GM19467 (cell line): Measurements from ENCODE around the gene CCER1.
A peak's percentile ranks its signal among the peaks of the same experiment; 100 is the strongest.
"Not testable (repeated sequence)": the region's sequence is repeated elsewhere in the genome, so short reads cannot be mapped to it uniquely, and the experiment has no call there.

Experiments used
- ATAC-seq: cut with Tn5 transposase; IDR thresholded peaks from one replicate; pipeline ENCODE4 v1.9.1; 2021; ENCODE audit warnings: mild to moderate bottlenecking, moderate library complexity; ENCODE audit not compliant: unreplicated experiment

CCER1 gene

GRCh38 chr12:90954921-90955320, at the start of gene CCER1:
TSS of gene CCER1 (minus strand) at chr12:90955176. CDS start at chr12:90954742, 434 bp downstream.
- ATAC-seq, result no peak

- ATAC-seq, result no peak
Measured at GRCh38 chr12:91003737-91004136, 48.8 kb upstream of the CCER1 start.

GRCh38 chr12:91001306-91001705, 46.3 kb upstream of the CCER1 start:
- no peak for ATAC-seq

- no peak for ATAC-seq
Measured at GRCh38 chr12:90999966-91000365, 45.0 kb upstream of the CCER1 start.

- no peak for ATAC-seq
Measured at GRCh38 chr12:90999527-90999926, 44.6 kb upstream of the CCER1 start.

- ATAC-seq, result no peak
Measured at GRCh38 chr12:90995010-90995409, 40.0 kb upstream of the CCER1 start.

GRCh38 chr12:90991952-90992465, 37.0 kb upstream of the CCER1 start:
- ATAC-seq, result no peak

- no peak for ATAC-seq
Measured at GRCh38 chr12:90990611-90991010, 35.6 kb upstream of the CCER1 start.

GRCh38 chr12:90989686-90990111, 34.7 kb upstream of the CCER1 start:
- ATAC-seq, result no peak

GRCh38 chr12:90987520-90987919, 32.5 kb upstream of the CCER1 start:
- ATAC-seq, result peak; percentile 74

- no peak for ATAC-seq
Measured at GRCh38 chr12:90987101-90987500, 32.1 kb upstream of the CCER1 start.

GRCh38 chr12:90985331-90985730, 30.4 kb upstream of the CCER1 start:
- ATAC-seq, result not testable (repeated sequence)

GRCh38 chr12:90984114-90984513, 29.1 kb upstream of the CCER1 start:
- no peak for ATAC-seq

GRCh38 chr12:90982170-90982569, 27.2 kb upstream of the CCER1 start:
- ATAC-seq, result no peak

- no peak for ATAC-seq
Measured at GRCh38 chr12:90979951-90980350, 25.0 kb upstream of the CCER1 start.

GRCh38 chr12:90979019-90979418, 24.0 kb upstream of the CCER1 start:
- ATAC-seq, result no peak

GRCh38 chr12:90978117-90978770, 23.3 kb upstream of the CCER1 start:
- ATAC-seq, result peak; percentile 86

GRCh38 chr12:90977224-90977623, 22.2 kb upstream of the CCER1 start:
- no peak for ATAC-seq

GRCh38 chr12:90974286-90974685, 19.3 kb upstream of the CCER1 start:
- no peak for ATAC-seq

GRCh38 chr12:90972226-90972625, 17.2 kb upstream of the CCER1 start:
- ATAC-seq, result no peak

- no peak for ATAC-seq
Measured at GRCh38 chr12:90970911-90971310, 15.9 kb upstream of the CCER1 start.

GRCh38 chr12:90970471-90970870, 15.5 kb upstream of the CCER1 start:
- ATAC-seq, result no peak

- no peak for ATAC-seq
Measured at GRCh38 chr12:90969851-90970250, 14.9 kb upstream of the CCER1 start.
